ENCODE measurements around the gene HAUS3. TPM values are rescaled to one million over a fixed set of nuclear protein-coding genes. Genes with fewer than 3 reads are reported as not detected.

HAUS3 gene
- total and polyA plus RNA-seq, 5 donors: 4.3 to 8.9 (median 6.9) TPM

GRCh38 chr4:2256156-2256731, 14.3 kb upstream of the HAUS3 start:
- 31% methylated on average over 8 of the region's 8 CpGs for WGBS
- Histone ChIP-seq H3K9me3 (ENCODE audit: control insufficient read depth, low read length) (no peaks in the 10 kb centered on the region), H3K4me1 (ENCODE audit: control insufficient read depth, insufficient read depth, low read length) (peaks cover 28% of the 10 kb centered on the region), H3K27ac (ENCODE audit: low read length) (peak overlapping the region; percentile 66), H3K27me3 (ENCODE audit: control insufficient read depth, insufficient read depth) (no peaks in the 10 kb centered on the region), H3K4me3 (ENCODE audit: low read length) (no peak overlapping the region)
- intact Hi-C loops (cut with DNase I): loop anchor here in 2 of 4 donors (10.0 kb wide), 1 partner anchor 159 kb away; the partner anchor contains the start of genes CFAP99 (in 2 of the 2) and ZFYVE28 (in 2 of the 2)
- ATAC-seq (peak; percentile 62 to 69), DNase-seq (peak; percentile 72 to 88 (median 86))

GRCh38 chr4:2255501-2256155, 13.7 kb upstream of the HAUS3 start:
- intact Hi-C loops (cut with DNase I): loop anchor here in 2 of 4 donors (10.0 kb wide), 1 partner anchor 159 kb away; the partner anchor contains the start of genes CFAP99 (in 2 of the 2) and ZFYVE28 (in 2 of the 2)
- Histone ChIP-seq H3K4me1 (ENCODE audit: control insufficient read depth, insufficient read depth, low read length) (peaks cover 28% of the 10 kb centered on the region), H3K27me3 (ENCODE audit: control insufficient read depth, insufficient read depth) (no peaks in the 10 kb centered on the region), H3K27ac (ENCODE audit: low read length) (peak overlapping the region; percentile 66), H3K9me3 (ENCODE audit: control insufficient read depth, low read length) (no peaks in the 10 kb centered on the region), H3K4me3 (ENCODE audit: low read length) (no peak overlapping the region)
- 22% methylated on average over 18 of the region's 18 CpGs for WGBS
- ATAC-seq (peak; percentile 15 to 33), DNase-seq (peak; percentile 54 to 84 (median 83))

- no peaks in the 10 kb centered on the region for H3K9me3 ChIP-seq (ENCODE audit: control insufficient read depth, low read length)
- 77% methylated on average over 32 of the region's 32 CpGs for WGBS
- no peak overlapping the region for H3K4me3 ChIP-seq (ENCODE audit: low read length)
- no peak for ATAC-seq
- H3K4me1 ChIP-seq (ENCODE audit: control insufficient read depth, insufficient read depth, low read length): peaks cover 24% of the 10 kb centered on the region
- peak; percentile 10 to 42 (median 37) for DNase-seq
- H3K27me3 ChIP-seq (ENCODE audit: control insufficient read depth, insufficient read depth): no peaks in the 10 kb centered on the region
- intact Hi-C loops (cut with DNase I): loop anchor here in 2 of 4 donors (10.0 kb wide), 1 partner anchor 160 kb away; the partner anchor contains the start of genes CFAP99 (in 2 of the 2) and ZFYVE28 (in 2 of the 2)
- H3K27ac ChIP-seq (ENCODE audit: low read length): no peak overlapping the region
These were observed 13.0 kb upstream of the HAUS3 start for GRCh38 chr4:2254665-2255500.

- Histone ChIP-seq H3K27me3 (ENCODE audit: control insufficient read depth, insufficient read depth) (no peaks in the 10 kb centered on the region), H3K9me3 (ENCODE audit: control insufficient read depth, low read length) (no peaks in the 10 kb centered on the region), H3K4me1 (ENCODE audit: control insufficient read depth, insufficient read depth, low read length) (peaks cover 21% of the 10 kb centered on the region), H3K27ac (ENCODE audit: low read length) (no peak overlapping the region), H3K4me3 (ENCODE audit: low read length) (no peak overlapping the region)
- WGBS: 76% methylated on average over 32 of the region's 32 CpGs
- DNase-seq (peak; percentile 10 to 49 (median 46)), ATAC-seq (no peak)
- intact Hi-C loops (cut with DNase I): loop anchor here in 2 of 4 donors (10.0 kb wide), 1 partner anchor 161 kb away; the partner anchor contains the start of genes CFAP99 (in 2 of the 2) and ZFYVE28 (in 2 of the 2)
These were observed 11.5 kb upstream of the HAUS3 start for GRCh38 chr4:2253160-2254084.

- intact Hi-C loops (cut with DNase I): loop anchor here in 2 of 4 donors (10.0 kb wide), 1 partner anchor 162 kb away; the partner anchor contains the start of genes CFAP99 (in 2 of the 2) and ZFYVE28 (in 2 of the 2)
- H3K4me3 ChIP-seq (ENCODE audit: low read length): no peak overlapping the region
- no peak for ATAC-seq
- no peaks in the 10 kb centered on the region for H3K27me3 ChIP-seq (ENCODE audit: control insufficient read depth, insufficient read depth)
- peaks cover 17% of the 10 kb centered on the region for H3K4me1 ChIP-seq (ENCODE audit: control insufficient read depth, insufficient read depth, low read length)
- peak in 2 of 3 donors; percentile 9 to 42 for DNase-seq
- H3K9me3 ChIP-seq (ENCODE audit: control insufficient read depth, low read length): no peaks in the 10 kb centered on the region
- no peak overlapping the region for H3K27ac ChIP-seq (ENCODE audit: low read length)
- 85% methylated on average over 12 of the region's 12 CpGs for WGBS
These were observed 10.7 kb upstream of the HAUS3 start for GRCh38 chr4:2252530-2253091.

GRCh38 chr4:2251795-2252529, 10.0 kb upstream of the HAUS3 start:
- H3K4me1 ChIP-seq (ENCODE audit: control insufficient read depth, insufficient read depth, low read length): peaks cover 11% of the 10 kb centered on the region
- DNase-seq (peak; percentile 11 to 49 (median 35)), ATAC-seq (no peak)
- no peaks in the 10 kb centered on the region for H3K27me3 ChIP-seq (ENCODE audit: control insufficient read depth, insufficient read depth)
- intact Hi-C loops (cut with DNase I): loop anchor here in 2 of 4 donors (10.0 kb wide), 1 partner anchor 163 kb away; the partner anchor contains the start of genes CFAP99 (in 2 of the 2) and ZFYVE28 (in 2 of the 2)
- 95% methylated on average over 16 of the region's 16 CpGs for WGBS
- no peak overlapping the region for H3K4me3 ChIP-seq (ENCODE audit: low read length)
- no peaks in the 10 kb centered on the region for H3K9me3 ChIP-seq (ENCODE audit: control insufficient read depth, low read length)
- no peak overlapping the region for H3K27ac ChIP-seq (ENCODE audit: low read length)

GRCh38 chr4:2251073-2251794, 9.3 kb upstream of the HAUS3 start:
- H3K4me3 ChIP-seq (ENCODE audit: low read length): no peak overlapping the region
- no peaks in the 10 kb centered on the region for H3K9me3 ChIP-seq (ENCODE audit: control insufficient read depth, low read length)
- peaks cover 4% of the 10 kb centered on the region for H3K4me1 ChIP-seq (ENCODE audit: control insufficient read depth, insufficient read depth, low read length)
- no peaks in the 10 kb centered on the region for H3K27me3 ChIP-seq (ENCODE audit: control insufficient read depth, insufficient read depth)
- DNase-seq: peak; percentile 13 to 62 (median 59)
- H3K27ac ChIP-seq (ENCODE audit: low read length): no peak overlapping the region
- ATAC-seq: no peak
- intact Hi-C loops (cut with DNase I): loop anchor here in 2 of 4 donors (10.0 kb wide), 1 partner anchor 164 kb away; the partner anchor contains the start of genes CFAP99 (in 2 of the 2) and ZFYVE28 (in 2 of the 2)
- WGBS: 93% methylated on average over 25 of the region's 25 CpGs

- 91% methylated on average over 30 of the region's 30 CpGs for WGBS
- Histone ChIP-seq H3K9me3 (ENCODE audit: control insufficient read depth, low read length) (no peaks in the 10 kb centered on the region), H3K27ac (ENCODE audit: low read length) (no peak overlapping the region), H3K27me3 (ENCODE audit: control insufficient read depth, insufficient read depth) (no peaks in the 10 kb centered on the region), H3K4me3 (ENCODE audit: low read length) (no peak overlapping the region), H3K4me1 (ENCODE audit: control insufficient read depth, insufficient read depth, low read length) (no peaks in the 10 kb centered on the region)
- intact Hi-C loops (cut with DNase I): loop anchor here in 2 of 4 donors (10.0 kb wide), 1 partner anchor 164 kb away; the partner anchor contains the start of genes CFAP99 (in 2 of the 2) and ZFYVE28 (in 2 of the 2)
- ATAC-seq (no peak), DNase-seq (peak in 2 of 3 donors; percentile 41 to 45)
These were observed 8.6 kb upstream of the HAUS3 start for GRCh38 chr4:2250357-2251072.
